Caco-2 (cell line): ENCODE data around the gene PTK6. TPM values are rescaled to one million over a fixed set of nuclear protein-coding genes. Genes with fewer than 3 reads are reported as not detected.

ENCODE experiments used
- BruUV-seq: library from RNA; stranded (reverse); fragments of 400-500 nt; replicated peaks from 2 replicates; lab custom pipeline; 2021; lab: Mats Ljungman, UMichigan
- CTCF ChIA-PET: fragments of 300-600 bp; sonication (Branson Sonifier 250); formaldehyde crosslinking; loops from one replicate; lab custom pipeline; 2022; ENCODE audit warnings: antibody characterized with exemption; lab: Charles Lee
- POLR2A ChIA-PET: fragments of 300-600 bp; sonication (Branson Sonifier 250); formaldehyde crosslinking; loops from one replicate; lab custom pipeline; 2022; ENCODE audit warnings: antibody characterized with exemption; lab: Charles Lee
- DNase-seq, 2 experiments: peaks; one replicate each; pipeline versions ENCODE4 v3.0.0 to v3.0.0-alpha.2; 2020 to 2022
- H3K27me3 ChIP-seq: replicated peaks from 2 replicates; pipeline ENCODE4 v1.6.0; 2011; ENCODE audit warnings: low read length; ENCODE audit not compliant: control insufficient read depth, insufficient read depth
- H3K36me3 ChIP-seq: 2 replicates; pipeline ENCODE4 v1.5.1; 2011; ENCODE audit warnings: low read length; ENCODE audit not compliant: control insufficient read depth, insufficient read depth
- H3K4me1 ChIP-seq: fragments of 250-450 bp; sonication (Bioruptor Pico); 2 replicates; pipeline ENCODE4 v1.5.1; 2020; ENCODE audit warnings: mild to moderate bottlenecking
- H3K4me3 ChIP-seq: 2 replicates; pipeline ENCODE4 v1.5.1; 2011; ENCODE audit warnings: low read depth, mild to moderate bottlenecking, control low read depth, low read length
- H3K9me3 ChIP-seq: fragments of 250-450 bp; sonication (Bioruptor Pico); 2 replicates; pipeline ENCODE4 v1.5.1; 2020; ENCODE audit warnings: mild to moderate bottlenecking, moderate library complexity
- H3K27ac Mint-ChIP-seq: one replicate; pipeline ENCODE4 v1.8.0; 2022; ENCODE audit warnings: mixed read lengths; ENCODE audit not compliant: unreplicated experiment
- H3K27me3 Mint-ChIP-seq: one replicate; pipeline ENCODE4 v1.8.0; 2022; ENCODE audit warnings: mixed read lengths; ENCODE audit not compliant: insufficient read depth, unreplicated experiment
- H3K36me3 Mint-ChIP-seq: one replicate; pipeline ENCODE4 v1.8.0; 2022; ENCODE audit warnings: mild to moderate bottlenecking, mixed read lengths; ENCODE audit not compliant: insufficient read depth, unreplicated experiment
- H3K4me1 Mint-ChIP-seq: one replicate; pipeline ENCODE4 v1.8.0; 2022; ENCODE audit warnings: low read depth, mixed read lengths; ENCODE audit not compliant: unreplicated experiment
- H3K4me3 Mint-ChIP-seq: one replicate; pipeline ENCODE4 v1.8.0; 2022; ENCODE audit warnings: mild to moderate bottlenecking, moderate library complexity, mixed read lengths; ENCODE audit not compliant: unreplicated experiment
- H3K9me3 Mint-ChIP-seq: one replicate; pipeline ENCODE4 v1.8.0; 2022; ENCODE audit warnings: mixed read lengths; ENCODE audit not compliant: unreplicated experiment
- CTCF ChIP-seq, 2 experiments: fragments of 200-600 bp in 1 of 2; IDR thresholded peaks; 1 replicate in 1 of 2; 2 replicates in 1 of 2; pipeline versions ENCODE4 v1.5.1 to v1.8.0; 2011 to 2022; ENCODE audit warnings: antibody characterized with exemption in 1 of 2, control low read depth in 1 of 2, inconsistent platforms in 1 of 2, low read depth in 1 of 2, low read length in 1 of 2, mild to moderate bottlenecking in 1 of 2, moderate library complexity in 1 of 2; ENCODE audit not compliant: insufficient read depth in 1 of 2, severe bottlenecking in 1 of 2, unreplicated experiment in 1 of 2
- intact Hi-C: fragments of 100-400 bp; cut with micrococcal nuclease; formaldehyde crosslinking; loops from one replicate; pipeline ENCODE4 v1.10.0; 2022; ENCODE audit not compliant: unreplicated experiment
- total RNA-seq: library from RNA; stranded (reverse); gene quantifications from 2 replicates; pipeline ENCODE4 v1.2.3, GENCODE V29; 2022

Gene PTK6
- total RNA-seq, 1 experiment from 2014 or later = 0.64 TPM

DNA sequence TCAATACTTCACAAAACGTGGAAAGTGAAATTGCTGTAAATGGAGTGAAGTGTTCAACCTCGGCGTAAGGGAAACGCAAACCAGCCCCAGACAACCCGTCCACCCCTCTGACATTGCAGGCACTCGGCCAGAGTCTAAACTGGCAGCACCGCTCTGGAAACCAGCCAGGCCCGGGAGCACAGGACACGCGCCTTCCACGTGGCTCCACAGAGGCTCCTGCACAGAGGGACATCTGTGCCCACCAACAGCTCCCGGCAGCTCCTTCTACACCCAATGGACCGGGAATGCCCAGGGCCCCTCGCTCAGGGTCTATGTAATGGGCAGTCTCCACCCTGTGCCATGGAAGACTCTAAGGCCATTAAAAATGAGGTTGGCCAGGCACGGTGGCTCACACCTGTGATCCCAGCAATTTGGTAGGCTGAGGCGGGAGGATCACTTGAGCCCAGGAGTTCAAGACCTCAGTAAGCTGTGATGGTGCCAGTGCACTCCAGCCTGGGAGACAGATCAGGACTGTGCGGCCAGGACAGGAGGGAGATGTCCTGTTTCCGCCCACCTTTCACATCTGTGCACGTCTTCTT lies 40.2 kb upstream of the PTK6 start:
- POLR2A ChIA-PET = no interaction called here
- BruUV-seq = no TSS peak
- no peaks in the 10 kb centered on the region for H3K36me3 Mint-ChIP-seq
- Histone ChIP-seq H3K4me3 (no peak overlapping the region), H3K27me3 (no peaks in the 10 kb centered on the region), H3K9me3 (no peaks in the 10 kb centered on the region), H3K4me1 (peaks cover 15% of the 10 kb centered on the region), H3K36me3 (no peaks in the 10 kb centered on the region)
- CTCF ChIA-PET = interaction anchor here (0.6 to 1.4 kb wide), 3 partner anchors 40 to 212 kb away, joined by 3 to 10 read pairs (median 8); partner anchors contain the start of gene PTK6
- no peak overlapping the region for H3K27ac Mint-ChIP-seq
- intact Hi-C loops = no loop called here
- peaks cover 3% of the 10 kb centered on the region for H3K27me3 Mint-ChIP-seq
- DNase-seq = no peak
- TF ChIP-seq CTCF (IDR thresholded peaks at IDR 0.05; ENCODE audit: insufficient read depth in 1 of 2, low read depth in 1 of 2, low read length in 1 of 2, severe bottlenecking in 1 of 2, unreplicated experiment in 1 of 2) = no peak
- H3K4me1 Mint-ChIP-seq = no peaks in the 10 kb centered on the region
- H3K4me3 Mint-ChIP-seq = no peak overlapping the region
- H3K9me3 Mint-ChIP-seq = no peaks in the 10 kb centered on the region

DNA sequence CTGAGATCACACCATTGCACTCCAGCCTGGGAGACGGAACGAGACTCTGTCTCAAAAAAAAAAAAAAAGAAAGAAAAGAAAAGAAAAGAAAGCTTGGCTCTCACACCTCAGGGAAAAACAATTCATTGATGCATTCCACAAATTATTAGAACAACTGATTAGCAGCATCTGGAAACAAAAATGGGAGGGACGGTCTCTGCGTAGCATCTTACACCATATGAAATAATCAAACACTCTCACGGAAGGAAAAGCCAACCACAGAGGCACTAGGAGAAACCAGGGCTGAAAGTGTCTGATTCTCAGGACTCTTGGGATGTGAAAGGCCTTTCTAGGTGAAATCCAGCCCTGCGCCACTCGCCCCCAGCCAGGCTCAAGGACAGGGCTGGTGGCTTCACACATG lies 39.1 kb upstream of the PTK6 start:
- no peaks in the 10 kb centered on the region for H3K36me3 ChIP-seq
- H3K9me3 ChIP-seq = no peaks in the 10 kb centered on the region
- TF ChIP-seq CTCF (IDR thresholded peaks at IDR 0.05; ENCODE audit: insufficient read depth in 1 of 2, low read depth in 1 of 2, low read length in 1 of 2, severe bottlenecking in 1 of 2, unreplicated experiment in 1 of 2) = no peak
- H3K4me3 ChIP-seq = no peak overlapping the region
- BruUV-seq = no TSS peak
- intact Hi-C loops = no loop called here
- Mint-ChIP-seq H3K9me3 (no peaks in the 10 kb centered on the region), H3K27ac (no peak overlapping the region), H3K36me3 (no peaks in the 10 kb centered on the region), H3K4me3 (peak overlapping the region; percentile 16), H3K4me1 (no peaks in the 10 kb centered on the region), H3K27me3 (peaks cover 3% of the 10 kb centered on the region)
- POLR2A ChIA-PET = no interaction called here
- peaks cover 15% of the 10 kb centered on the region for H3K4me1 ChIP-seq
- CTCF ChIA-PET = interaction anchor here (1.4 kb wide), 1 partner anchor 38 kb away, joined by 10 read pairs; the partner anchor contains the start of gene PTK6
- no peak for DNase-seq
- no peaks in the 10 kb centered on the region for H3K27me3 ChIP-seq

DNA sequence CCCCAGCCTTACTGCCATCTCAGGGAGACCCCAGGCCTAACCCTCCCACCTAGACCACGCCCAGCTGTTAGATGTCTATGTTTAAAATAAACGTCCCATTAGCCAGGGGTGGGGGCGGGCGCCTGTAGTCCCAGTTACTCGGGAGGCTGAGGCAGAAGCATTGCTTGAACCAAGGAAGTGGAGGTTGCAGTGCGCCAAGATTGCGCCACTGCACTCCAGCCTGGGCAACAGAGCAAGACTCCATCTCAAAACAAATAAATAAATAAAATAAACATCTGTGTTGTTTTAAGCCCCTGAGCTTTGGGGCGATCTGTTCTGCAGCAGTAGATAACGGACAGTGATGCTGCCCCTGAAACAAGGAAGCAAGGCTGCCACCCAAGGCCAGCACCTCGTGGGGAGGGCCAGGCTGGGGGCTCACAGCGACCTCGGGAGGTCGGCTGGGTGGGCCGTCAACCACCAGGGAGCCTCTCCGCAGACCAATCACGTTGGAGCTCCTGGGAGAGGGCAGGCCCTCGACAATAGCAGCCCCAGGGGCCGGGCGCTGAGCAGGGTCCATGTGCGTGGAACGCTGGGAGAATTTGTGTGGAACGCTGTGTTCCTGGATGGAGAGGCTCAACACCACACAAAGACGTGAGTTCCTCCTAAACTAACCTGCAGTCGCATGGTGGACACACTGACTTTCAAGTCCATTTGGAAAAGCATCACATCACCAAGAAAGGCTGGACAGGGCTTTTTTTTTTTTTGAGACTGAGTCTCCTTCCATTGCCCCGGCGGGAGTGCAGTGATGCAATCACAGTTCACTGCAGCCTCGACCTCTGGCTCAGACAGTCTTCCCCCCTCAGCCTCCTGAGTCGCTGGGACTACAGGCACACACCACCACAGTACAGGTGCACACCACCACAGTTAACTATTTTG lies 37.9 kb upstream of the PTK6 start:
- Histone ChIP-seq H3K4me1 (peaks cover 15% of the 10 kb centered on the region), H3K27me3 (no peaks in the 10 kb centered on the region), H3K36me3 (no peaks in the 10 kb centered on the region), H3K9me3 (no peaks in the 10 kb centered on the region), H3K4me3 (no peak overlapping the region)
- Mint-ChIP-seq H3K36me3 (no peaks in the 10 kb centered on the region), H3K4me3 (peak overlapping the region; percentile 76), H3K27me3 (peaks cover 3% of the 10 kb centered on the region), H3K9me3 (no peaks in the 10 kb centered on the region), H3K4me1 (no peaks in the 10 kb centered on the region), H3K27ac (no peak overlapping the region)
- ChIA-PET CTCF (interaction anchor here (0.6 to 2.7 kb wide), 8 partner anchors 29 to 442 kb away, joined by 3 to 34 read pairs (median 4); partner anchors contain the start of genes GMEB2 and PTK6), POLR2A (interaction anchor here (0.8 to 1.3 kb wide), 3 partner anchors 35 to 133 kb away, joined by 3 to 11 read pairs (median 6); partner anchors contain the start of genes ARFRP1 and ZGPAT)
- intact Hi-C loops = loop anchor here (5.0 kb wide), 1 partner anchor 38 kb away; the partner anchor contains the start of gene PTK6
- BruUV-seq = no TSS peak
- no peak for TF ChIP-seq CTCF (IDR thresholded peaks at IDR 0.05; ENCODE audit: insufficient read depth in 1 of 2, low read depth in 1 of 2, low read length in 1 of 2, severe bottlenecking in 1 of 2, unreplicated experiment in 1 of 2)
- no peak for DNase-seq
